ENCODE results near the gene ANXA5.
"Not testable (repeated sequence)": the region's sequence is repeated elsewhere in the genome, so short reads cannot be mapped to it uniquely, and the experiment has no call there.

ANXA5 gene

DNA sequence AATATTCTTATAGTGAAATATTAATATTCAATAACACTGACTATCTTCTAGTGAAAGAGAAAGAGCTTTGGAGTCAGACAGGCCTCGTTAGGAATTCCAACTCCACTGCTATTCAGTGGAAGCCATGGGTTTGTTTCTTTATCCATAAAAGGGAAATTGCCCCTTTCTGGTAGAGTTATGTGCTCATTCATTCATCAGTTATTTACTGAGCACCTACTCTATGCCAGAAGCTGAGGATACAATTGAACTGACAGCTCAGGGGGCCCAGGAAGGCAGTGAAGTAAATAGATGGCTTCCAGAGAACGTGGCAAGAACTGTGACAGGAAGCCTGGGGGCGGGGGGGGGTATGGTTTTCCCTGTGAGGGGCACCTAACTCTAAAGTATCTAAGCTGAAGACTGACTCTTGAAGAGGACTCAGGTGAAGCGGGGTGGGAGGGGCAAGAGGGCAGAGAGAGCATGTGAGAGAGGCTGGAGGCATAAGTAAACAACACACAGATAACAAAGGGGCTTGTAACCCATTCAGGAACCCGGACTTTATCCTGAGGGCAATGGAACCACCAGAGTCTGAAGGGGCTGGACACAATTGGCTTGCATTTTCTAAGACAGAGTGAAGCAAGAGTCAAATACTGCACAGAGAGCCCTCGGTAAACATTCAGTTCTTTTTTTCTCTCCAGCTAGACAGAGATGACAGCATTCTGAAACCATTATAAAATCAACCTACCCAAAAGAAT, 20.3 kb downstream of the ANXA5 start:
- no peak for DNase-seq

DNA sequence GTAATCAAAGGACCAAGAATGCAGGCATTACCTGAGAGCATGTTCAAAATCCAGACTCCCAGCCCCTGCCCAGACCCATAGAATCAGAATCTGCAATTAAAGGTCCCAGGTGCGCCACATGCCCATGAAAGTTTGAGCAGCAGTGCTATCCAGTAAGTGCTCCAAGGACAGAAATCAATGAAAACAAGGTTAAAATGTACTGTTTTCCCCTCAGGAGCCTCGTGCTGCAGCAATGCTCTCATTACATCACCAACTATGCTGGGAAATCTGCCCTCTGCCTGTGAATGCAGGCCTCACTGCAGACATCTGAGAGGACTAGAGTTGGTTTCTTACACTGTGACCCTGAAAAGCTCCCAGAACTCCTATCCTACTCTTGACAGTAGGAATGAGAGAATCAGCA, 21.1 kb downstream of the ANXA5 start:
- no peak for DNase-seq

DNA sequence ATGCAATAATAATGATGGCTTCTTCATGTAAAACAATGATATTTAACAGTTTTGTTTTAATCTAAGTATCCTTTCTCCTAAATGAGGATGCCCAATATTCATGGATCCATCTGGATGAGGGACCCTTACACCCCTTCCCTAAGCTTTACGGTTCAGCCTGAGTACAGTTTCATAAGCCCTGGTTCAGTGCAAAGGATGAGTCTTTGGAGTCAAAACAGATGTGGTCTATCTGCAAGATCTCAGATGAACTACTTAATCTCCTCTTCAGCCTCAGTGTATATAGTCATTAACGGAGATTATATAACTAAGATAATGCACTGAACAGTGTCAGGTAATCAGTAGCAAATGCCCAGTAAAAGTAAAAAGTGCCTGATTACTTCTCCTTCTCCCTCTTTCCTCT, 22.1 kb downstream of the ANXA5 start:
- no peak for DNase-seq

DNA sequence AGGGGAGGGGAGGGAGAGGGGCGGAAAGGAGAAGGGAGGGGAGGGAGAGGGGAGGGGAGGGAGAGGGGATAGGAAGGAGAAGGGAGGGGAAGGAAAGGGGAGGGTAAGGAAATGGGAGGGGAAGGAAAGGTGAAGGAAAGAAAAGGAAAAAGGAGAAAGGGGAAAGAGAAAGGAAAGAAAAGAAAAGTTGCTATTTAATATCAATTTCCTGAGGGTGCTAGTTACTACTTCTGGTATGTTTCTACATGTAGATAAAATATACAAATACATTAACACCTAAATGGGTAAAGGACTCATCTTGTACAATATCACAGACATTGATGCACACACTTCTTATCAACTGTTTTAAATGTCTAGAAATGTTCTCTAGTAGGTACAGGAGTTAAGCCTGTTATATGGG, 22.6 kb downstream of the ANXA5 start:
- no peak for DNase-seq

DNA sequence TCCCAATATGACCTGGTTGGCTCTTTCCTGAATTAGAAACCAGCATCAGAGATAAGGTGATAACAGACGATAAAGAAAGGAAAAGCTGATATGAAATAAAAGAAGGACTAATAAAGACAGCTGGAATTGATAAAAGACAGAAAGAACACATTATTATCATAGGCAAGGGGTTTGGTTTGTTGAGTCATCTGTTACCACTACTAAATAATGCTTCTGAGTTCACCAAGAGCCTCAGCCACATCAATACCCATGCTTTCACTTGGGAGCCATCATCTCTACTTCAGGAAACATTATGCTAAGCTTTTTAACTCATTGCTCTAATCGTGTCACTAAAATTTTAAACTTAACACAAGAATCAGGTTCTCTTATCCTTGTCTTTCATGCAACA, 27.6 kb downstream of the ANXA5 start:
- no peak for DNase-seq

DNA sequence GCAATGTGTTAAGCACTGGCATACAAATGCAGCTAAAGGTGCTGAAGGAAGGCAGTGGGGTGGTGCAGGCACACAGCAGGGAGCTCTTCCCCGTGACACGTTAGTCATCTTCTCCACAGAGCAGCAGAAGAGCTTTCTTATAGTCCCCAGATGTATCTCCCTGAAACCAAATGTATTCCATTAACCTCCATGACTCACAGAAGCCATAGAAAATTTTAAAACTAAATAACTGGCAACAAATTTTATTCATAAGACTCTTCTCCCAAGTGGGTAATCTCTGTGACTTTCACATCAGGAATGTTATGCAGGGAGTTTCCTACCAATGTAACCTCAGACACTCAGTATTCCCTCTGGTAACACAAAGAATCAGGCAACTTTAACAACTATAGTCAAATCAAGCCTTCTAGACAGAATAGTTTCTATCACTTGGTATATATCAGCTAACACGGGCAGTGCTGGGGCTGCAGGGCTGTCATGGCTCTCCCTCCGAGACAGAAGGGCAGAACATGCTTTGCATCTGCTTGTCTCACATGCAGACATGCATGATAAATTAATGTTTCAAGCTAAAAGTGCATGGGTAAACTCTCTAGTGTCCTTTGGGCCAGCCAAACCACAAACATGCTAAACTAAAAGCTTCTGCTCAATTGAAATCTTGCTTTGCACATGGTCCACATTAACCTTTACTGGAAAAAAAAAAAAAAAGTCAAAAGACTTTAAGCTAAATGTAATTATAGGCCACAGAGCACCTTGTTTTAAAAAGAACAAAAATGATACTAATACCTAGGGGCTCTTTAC, 28.2 kb downstream of the ANXA5 start:
- no peak for DNase-seq

DNA sequence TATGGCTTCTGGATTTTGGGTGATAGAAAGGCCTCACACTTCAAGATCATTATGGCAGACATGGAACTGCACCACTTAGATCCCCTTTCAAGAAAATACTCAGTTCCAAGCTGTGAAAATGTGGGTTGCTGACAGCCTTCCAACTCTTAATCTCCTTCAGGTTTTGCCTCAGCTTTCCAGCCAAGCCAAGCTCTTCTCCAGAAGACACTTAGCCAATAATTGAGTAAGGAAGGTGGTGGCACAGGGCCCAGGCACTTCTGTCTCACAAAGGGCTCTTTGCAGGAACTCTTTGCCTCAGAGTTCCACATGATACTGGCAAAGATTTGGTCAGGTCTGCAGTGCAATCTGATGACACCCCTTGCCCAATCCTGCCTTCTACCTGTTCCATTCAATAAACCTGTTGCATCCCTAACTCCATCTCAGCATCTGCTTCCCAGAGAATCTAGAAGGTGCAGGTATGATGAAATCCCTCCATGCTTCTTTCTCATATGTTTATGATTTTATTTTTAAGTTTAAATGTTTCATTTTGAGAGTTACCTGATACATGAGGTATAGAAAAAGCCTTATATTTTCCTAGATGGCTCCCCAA, 30.6 kb downstream of the ANXA5 start:
- DNase-seq: no peak

DNA sequence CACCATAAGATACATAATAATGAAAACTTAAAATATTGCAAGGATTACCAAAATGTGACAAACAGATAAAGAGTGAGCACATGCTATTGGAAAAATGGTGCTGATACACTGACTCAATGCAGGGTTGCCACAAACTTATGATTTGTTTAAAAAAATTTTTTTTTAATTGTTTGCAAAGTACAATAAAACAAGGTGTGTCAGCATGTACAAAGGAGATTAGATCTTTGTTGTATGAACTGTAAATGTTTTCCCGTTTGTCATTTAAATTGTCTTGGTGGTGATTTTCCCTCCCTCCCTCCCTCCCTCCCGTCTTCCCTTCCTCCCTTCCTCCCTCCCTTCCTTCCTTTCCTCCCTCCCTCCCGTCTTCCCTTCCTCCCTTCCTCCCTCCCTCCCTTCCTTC, 31.4 kb downstream of the ANXA5 start:
- no peak for DNase-seq

DNA sequence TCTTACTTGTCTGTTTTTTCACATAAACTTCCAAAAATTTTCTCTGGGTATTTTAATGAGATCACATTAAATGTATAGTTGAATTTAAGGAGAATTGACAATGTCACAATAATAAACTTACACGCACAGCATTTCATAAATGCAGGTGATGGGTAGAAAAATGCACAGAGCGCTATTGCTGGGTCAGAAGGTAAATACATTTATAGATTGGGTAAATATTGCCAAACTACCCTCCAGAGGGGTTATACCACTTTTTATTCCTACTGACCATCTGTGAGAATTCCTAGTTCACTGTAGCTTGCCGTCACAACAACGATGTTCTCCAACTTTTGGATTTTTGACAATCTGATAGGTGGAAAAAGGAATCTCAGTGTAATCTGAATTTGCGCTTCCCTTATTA, 34.6 kb downstream of the ANXA5 start:
- no peak for DNase-seq

DNA sequence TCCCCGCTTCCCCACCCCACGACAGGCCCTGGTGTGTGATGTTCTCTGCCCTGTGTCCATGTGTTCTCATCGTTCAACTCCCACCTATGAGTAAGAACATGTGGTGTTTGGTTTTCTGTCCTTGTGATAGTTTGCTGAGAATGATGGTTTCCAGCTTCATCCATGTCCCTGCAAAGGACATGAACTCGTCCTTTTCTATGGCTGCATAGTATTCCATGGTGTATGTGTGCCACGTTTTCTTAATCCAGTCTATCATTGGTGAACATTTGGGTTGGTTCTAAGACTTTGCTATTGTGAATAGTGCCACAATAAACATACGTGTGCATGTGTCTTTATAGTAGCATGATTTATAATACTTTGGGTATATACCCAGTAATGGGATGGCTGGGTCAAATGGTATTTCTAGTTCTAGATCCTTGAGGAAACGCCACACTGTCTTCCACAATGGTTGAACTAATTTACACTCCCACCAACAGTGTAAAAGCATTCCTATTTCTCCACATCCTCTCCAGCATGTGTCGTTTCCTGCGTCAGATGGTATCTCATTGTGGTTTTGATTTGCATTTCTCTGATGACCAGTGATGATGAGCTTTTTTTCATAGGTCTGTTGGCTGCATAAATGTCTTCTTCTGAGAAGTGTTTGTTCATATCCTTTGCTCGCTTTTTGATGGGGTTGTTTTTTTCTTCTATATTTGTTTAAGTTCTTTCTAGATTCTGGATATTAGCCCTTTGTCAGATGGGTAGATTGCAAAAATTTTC, 36.4 kb downstream of the ANXA5 start:
- not testable (repeated sequence) for DNase-seq

DNA sequence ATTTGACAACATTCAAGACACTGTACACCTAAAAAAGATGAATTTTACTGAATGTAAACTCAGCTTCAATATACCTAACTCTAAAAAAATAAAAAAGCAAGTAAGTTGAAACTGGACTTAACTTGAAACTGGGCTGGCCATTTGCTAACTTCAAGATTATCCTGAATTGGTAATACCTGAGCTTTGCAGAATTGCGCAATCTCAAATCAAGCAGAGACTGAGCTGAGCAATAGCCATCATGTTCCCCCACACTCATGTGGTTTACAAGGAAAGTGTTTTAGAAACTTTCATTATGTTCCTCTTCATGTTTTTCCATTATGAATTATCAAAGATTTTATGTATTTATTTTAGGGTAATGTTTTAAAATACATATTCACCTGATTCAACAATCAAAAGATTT, 38.7 kb downstream of the ANXA5 start:
- DNase-seq: no peak

DNA sequence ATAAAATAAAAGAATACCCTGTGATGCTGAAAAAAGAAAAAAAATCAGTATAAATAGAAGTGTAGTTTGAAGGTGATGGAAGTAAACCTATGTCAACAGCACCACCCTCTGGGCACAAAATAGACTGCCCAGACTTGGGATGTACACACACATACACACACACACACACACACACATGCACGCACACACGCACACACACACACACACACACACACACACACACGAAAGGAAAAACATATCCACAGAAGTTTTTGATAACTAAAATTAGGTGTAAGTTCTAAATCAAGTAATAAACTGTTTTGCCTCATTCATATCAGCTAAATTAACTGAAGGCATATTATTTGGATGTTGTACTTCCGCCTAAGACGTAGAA, 40.5 kb downstream of the ANXA5 start:
- DNase-seq: peak in 1 of 2 donors; percentile 35

DNA sequence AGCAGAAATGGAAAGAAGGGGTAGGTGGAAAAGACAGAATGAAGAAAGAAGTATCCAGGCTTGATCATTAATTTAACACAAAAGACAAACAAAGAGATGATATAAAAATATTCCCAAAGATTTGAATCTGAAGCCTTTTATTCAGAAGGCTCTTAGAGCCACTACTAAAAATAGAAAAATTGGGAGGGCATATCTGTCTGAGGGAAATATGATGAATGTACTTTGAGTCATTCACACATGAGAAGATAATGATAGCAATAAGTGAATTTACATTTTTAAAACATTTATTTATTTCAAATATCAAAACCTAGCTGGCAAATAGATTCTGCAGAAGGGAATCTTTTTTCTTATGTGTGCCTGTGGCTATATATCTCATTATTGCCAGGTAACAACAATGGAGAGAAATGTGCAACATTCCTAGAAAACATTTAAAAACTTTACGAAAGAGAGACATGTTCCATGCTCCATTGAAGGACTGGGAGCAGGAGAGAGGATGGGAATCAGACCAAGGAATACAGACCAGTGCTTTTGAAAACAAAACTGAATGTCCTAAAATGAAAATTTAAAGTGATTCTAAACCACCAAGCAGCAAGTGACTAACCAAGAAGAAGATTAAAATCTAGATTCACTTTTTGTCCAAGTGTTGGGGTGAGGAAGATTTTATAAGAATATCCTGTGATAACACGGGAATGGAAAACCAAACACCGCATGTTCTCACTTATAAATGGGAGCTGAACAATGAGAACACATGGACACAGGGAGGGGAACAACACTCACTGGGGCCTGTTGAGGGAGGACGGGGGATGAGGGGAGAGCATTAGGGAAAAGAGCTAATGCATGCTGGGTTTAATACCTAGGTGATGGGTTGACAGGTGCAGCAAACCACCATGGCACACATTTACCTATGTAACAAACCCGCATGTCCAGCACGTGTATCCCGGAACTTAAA, 41.2 kb downstream of the ANXA5 start:
- DNase-seq: no peak

DNA sequence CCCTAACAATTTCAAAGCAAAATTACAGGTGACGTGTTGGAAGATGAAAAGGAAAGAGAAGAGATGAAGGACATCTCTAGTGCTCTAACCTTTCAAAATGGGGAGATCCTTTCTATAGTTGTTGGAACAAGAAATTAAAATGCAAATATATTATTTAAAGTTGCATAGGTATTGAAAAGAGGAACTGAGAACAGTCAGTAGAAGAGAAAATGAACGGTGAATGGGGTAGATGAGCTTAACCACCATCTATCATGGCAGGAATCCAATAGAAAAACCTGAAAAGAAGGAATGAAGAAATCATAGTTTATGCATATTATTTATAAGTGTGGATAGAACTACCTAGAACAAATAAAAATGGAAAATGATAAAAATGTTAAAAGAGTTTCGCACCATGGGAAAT, 42.0 kb downstream of the ANXA5 start:
- DNase-seq: no peak

DNA sequence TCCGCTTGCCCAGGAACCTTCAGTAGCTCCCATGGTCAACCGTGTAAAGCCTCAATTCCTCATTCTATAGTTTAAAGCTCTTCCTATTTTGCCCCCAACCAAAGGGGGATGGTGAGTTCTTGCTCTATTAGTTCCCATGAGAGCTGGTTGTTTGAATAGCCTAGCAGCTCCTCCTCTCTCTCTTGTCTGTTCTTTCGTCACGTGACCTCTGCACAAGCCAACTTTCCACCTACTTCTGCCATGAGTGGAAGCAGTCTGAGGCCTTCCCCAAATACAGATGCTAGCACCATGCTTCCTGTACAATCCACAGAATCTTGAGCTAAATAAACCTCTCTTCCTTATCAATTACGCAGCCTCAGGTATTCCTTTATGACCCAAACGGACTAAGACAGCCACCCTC, 42.8 kb downstream of the ANXA5 start:
- no peak for DNase-seq

DNA sequence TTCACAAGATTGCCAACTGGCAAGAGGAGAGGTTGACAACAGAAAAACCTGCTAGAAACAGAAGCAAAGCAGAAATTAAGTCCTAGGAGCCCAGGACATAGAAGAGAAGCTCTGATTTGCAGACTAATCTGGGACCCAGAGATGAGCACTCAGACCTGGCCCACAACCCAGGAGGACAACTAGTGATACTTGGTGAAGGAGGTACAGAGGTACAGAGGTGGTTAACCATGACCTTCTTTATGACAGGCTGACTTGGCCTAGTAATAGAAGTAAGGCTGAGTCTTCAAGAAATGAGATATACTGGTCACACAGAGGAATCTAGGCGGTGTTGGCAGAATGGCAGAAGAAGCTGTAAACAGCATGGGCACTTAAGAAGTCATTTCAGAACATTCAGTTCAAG, 43.6 kb downstream of the ANXA5 start:
- no peak for DNase-seq

DNA sequence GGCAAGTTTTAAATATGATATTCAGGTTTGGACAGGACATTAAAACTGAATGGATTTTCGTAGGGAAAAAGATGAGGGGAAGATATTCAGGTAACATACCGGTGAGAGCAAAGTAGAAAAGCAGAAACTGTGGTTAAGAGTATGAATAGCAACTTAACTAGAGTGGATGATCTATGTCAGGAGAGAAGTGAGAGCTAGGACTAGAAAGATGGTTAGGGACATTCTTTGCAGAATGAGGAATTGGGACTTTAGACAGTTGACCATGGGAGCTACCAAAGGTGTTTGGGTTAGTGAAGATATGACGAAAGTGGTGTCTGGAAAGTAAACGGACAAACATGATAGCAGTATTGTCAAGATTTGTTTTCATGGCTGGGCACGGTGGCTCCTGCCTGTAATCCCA, 45.2 kb downstream of the ANXA5 start:
- no peak for DNase-seq

DNA sequence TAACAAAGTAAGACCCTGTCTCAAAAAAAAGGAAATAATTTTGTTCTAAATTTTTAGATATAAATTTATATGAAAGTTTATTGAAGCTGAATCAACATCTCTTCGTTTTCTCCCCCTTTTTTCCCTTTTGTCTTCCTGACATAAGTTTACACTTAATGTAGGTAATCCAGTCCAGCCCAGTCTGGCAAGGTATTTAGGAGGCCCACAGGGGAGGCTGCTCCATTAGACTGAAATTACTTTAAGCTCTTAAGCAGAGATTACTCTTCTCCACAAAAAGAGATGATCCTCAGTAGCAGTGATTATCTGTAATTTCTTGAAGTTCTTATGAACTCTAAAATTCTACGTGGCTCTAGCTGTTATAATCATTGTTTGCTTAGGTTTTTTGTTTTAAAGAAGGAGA, 46.0 kb downstream of the ANXA5 start:
- DNase-seq: no peak

DNA sequence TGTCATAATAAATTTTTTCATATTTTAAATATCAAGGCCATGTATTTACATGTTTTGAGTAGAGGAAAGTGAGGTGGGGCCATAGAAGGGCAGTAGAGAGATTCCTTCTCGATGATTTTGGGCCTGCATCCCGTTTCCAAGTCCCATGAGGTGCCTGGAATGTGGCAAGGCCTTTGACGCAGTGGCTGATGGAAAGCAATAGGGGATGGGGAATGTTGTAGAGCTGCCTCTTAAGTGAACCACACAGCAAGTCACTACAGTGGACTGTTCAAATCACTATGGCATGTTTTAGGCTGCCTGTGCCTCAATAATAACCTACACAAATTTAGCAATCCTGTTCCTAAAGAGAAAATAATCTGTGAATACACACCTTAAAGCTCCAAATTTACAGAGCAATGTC, 48.3 kb downstream of the ANXA5 start:
- DNase-seq: no peak

DNA sequence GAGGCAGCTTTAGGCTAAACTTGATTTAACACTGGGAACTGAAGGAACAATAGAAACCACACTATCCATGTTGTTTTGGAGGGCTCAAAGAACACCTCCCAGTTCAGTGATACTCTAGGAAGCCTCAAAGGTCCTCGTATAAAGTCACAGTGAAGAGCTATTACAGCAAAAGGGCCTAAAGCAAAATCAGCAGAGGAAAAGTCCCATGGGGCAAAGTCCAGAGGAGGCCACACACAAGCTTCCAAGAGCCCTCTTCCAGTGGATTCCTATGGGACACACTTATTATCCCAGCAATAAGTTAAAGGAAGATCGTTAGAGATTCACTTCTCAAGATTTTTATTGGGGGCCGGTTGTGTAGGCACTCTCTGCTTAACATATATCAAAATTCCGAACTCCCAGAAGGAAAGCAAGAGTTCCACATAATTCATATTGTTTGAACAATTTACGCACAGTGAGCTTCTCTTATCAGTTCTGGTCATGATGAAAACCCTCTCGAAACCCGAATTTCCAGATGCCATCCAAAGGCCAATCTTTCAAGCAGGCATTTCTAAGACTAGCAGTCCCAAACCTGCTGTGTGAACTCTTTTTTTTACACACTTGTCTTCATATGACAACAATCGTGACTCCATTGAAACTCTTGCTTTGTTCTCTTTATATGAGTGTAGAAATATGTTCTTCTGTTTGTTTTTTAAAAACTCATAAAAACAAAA, 53.7 kb downstream of the ANXA5 start:
- no peak for DNase-seq

DNA sequence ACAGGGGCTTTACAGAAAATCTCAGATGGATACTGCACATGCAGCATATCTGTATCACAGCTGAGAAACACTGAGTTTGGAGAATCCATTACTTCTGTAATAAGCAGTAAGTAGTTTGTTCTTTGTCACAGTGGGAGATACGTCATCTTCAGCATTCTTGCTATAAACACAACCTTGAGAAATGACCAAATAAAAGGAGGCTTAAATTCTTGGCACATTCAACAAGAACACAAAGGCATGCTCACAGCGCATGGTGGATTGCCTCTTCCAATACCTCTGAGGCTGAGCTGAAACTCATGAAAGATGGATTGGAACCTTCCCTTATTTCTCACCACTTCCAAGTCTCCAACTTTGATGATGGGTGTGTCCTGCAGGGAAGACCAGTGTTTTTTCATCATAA, 54.5 kb downstream of the ANXA5 start:
- no peak for DNase-seq

DNA sequence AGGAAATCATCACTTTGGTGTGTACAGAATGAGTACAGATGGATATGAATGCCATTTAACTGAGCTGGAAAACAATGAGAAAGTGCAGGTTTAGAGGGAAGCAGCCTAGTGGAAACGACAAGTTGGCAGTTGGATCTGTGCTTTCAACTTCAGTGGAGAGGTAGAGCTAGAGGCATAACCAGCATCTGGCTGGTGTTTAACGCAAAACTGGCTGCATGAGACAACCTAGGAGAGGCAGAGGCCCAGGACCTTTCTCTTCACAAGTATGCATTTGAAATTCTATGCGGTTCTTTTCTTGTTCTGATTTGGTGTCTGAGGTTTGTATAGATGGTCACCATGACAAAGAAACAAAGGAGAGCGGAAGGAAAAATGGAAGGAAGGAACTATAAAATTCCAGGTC, 63.1 kb downstream of the ANXA5 start:
- DNase-seq: no peak

All from CD4-positive, alpha-beta T cell treated with Interleukin-4 for 1 hour (primary cell).